B cell (primary cell): ENCODE data around the gene THRB.
"Not testable (repeated sequence)": the region's sequence is repeated elsewhere in the genome, so short reads cannot be mapped to it uniquely, and the experiment has no call there.

Source experiments
- CTCF ChIP-seq: fragments of 200-600 bp; IDR thresholded peaks from one replicate; pipeline ENCODE4 v1.8.0; 2022; ENCODE audit warnings: antibody characterized with exemption, mild to moderate bottlenecking
- EZH2 ChIP-seq: IDR thresholded peaks from 2 replicates; pipeline ENCODE4 v1.6.1; 2012; ENCODE audit warnings: borderline replicate concordance, low read depth, mild to moderate bottlenecking, moderate library complexity, low read length; ENCODE audit not compliant: insufficient read depth, poor library complexity, severe bottlenecking

- TF ChIP-seq CTCF, EZH2: not testable (repeated sequence)
Measured at GRCh38 chr3:24398712-24399111, 95.9 kb downstream of the THRB start.
